ENCODE measurements around the gene UGDH. TPM values are rescaled to one million over a fixed set of nuclear protein-coding genes. Genes with fewer than 3 reads are reported as not detected.

Gene UGDH
- total and polyA plus RNA-seq, 4 experiments from 2014 or later, result 18.5 to 34.9 (median 24.0) TPM

DNA sequence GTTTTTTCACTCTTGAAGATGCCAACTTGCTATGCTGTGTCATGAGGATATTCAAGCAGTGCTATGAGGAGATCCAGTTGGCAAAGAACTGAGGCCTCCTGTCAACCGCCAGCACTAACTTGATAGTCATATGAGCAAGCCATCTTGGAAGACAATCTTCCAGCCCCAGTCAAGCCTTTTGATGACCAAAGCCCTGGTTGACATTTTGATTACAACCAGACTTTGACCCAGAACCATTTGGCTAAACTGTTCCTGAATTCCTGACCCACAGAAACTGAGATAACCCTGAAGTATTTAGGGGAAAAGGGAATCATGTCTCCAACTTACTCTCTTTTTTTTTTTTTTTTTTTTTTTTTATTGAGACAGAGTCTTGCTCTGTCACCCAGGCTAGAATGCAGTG, 32.9 kb downstream of the UGDH start:
- CTCF ChIA-PET (ENCODE audit: partially characterized antibody), result no interaction called here

DNA sequence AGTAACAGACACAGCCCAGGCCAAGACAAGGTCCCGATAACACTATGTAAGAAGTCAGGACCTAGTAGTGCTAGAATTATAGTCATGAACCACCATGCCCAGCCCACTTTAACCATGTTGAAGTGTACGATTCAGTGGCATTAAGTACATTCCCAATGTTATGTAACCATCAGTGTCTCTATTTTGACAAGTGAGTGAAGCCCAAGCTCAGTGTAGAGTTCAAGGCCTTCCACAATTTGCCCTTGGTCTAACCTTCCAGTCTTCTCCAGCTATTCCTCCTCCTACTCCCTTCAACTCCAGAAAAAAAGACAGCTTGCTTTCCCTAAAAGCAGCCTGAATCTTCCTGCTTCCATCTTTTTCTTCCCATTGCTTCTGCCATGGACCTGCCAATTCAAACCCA, 36.9 kb downstream of the UGDH start:
- Mint-ChIP-seq H3K4me3 (no peak overlapping the region), H3K27me3 (peaks cover 2% of the 10 kb centered on the region in 2 donors), H3K36me3 (no peaks in the 10 kb centered on the region), H3K27ac (no peak overlapping the region), H3K9me3 (peaks cover 0 to 2% (median 0%) of the 10 kb centered on the region in 8 donors), H3K4me1 (no peaks in the 10 kb centered on the region)
- POLR2A ChIA-PET (ENCODE audit: partially characterized antibody), result no interaction called here
- Histone ChIP-seq H3K9me3 (ENCODE audit: control insufficient read depth in 1 of 2, low read length in 2 of 2) (no peaks in the 10 kb centered on the region), H3K27me3 (ENCODE audit: insufficient read depth, low read length) (no peaks in the 10 kb centered on the region), H3K4me1 (ENCODE audit: insufficient read depth, low read length) (no peaks in the 10 kb centered on the region), H3K4me3 (ENCODE audit: low read length in 2 of 2) (no peak overlapping the region), H3K27ac (ENCODE audit: low read depth, low read length) (no peak overlapping the region), H3K36me3 (ENCODE audit: insufficient read depth, low read length) (no peaks in the 10 kb centered on the region)
- DNase-seq, result no peak
- intact Hi-C loops (cut with micrococcal nuclease), result no loop called here
- CTCF ChIA-PET (ENCODE audit: partially characterized antibody), result interaction anchor here (1.1 kb wide), 1 partner anchor 21 kb away, joined by 3 read pairs; no protein-coding TSS in a partner anchor

More for the DNA sequence above, 32.9 kb downstream of the UGDH start:
- Histone ChIP-seq H3K4me3 (ENCODE audit: low read length in 2 of 2) (no peak overlapping the region), H3K4me1 (ENCODE audit: insufficient read depth, low read length) (no peaks in the 10 kb centered on the region), H3K27ac (ENCODE audit: low read depth, low read length) (no peak overlapping the region), H3K27me3 (ENCODE audit: insufficient read depth, low read length) (no peaks in the 10 kb centered on the region), H3K9me3 (ENCODE audit: control insufficient read depth in 1 of 2, low read length in 2 of 2) (no peaks in the 10 kb centered on the region), H3K36me3 (ENCODE audit: insufficient read depth, low read length) (no peaks in the 10 kb centered on the region)
- Mint-ChIP-seq H3K4me1 (no peaks in the 10 kb centered on the region), H3K27me3 (peaks cover 0 to 2% of the 10 kb centered on the region in 2 donors), H3K27ac (no peak overlapping the region), H3K36me3 (peaks cover 3 to 8% of the 10 kb centered on the region in 2 donors), H3K4me3 (no peak overlapping the region), H3K9me3 (no peaks in the 10 kb centered on the region)
- POLR2A ChIA-PET (ENCODE audit: partially characterized antibody), result no interaction called here
- DNase-seq, result no peak
- intact Hi-C loops (cut with micrococcal nuclease), result no loop called here

DNA sequence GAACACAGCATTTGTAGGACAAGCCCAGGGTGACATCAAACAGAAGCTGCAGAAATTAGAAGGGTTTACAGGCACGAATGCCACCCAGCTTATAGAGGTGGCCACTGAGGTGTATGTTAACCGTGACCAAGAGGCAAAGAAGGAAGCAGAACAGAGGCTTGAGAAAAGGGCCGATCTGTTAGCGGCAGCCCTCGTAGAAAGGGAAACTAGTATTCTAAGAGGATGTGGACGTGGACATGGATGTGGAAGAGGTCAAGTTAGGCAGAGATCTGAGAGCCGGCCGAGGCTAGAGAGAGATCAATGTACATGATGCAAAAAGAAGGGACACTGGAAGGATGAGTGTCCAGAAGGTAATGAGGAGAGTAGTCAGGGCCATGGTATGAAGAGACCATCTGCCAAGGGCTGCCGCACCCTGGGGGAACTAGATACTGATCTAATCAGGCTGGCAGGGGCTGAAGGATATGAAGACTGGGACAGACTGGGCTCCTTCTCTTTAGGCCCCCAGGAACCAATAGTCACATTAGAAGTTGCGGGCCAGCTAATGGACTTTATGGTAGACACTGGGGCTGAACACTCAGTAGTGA, 40.9 kb downstream of the UGDH start:
- Histone ChIP-seq H3K27ac (ENCODE audit: low read depth, low read length) (no peak overlapping the region), H3K4me3 (ENCODE audit: low read length in 2 of 2) (no peak overlapping the region), H3K4me1 (ENCODE audit: insufficient read depth, low read length) (no peaks in the 10 kb centered on the region), H3K27me3 (ENCODE audit: insufficient read depth, low read length) (no peaks in the 10 kb centered on the region), H3K36me3 (ENCODE audit: insufficient read depth, low read length) (no peaks in the 10 kb centered on the region), H3K9me3 (ENCODE audit: control insufficient read depth in 1 of 2, low read length in 2 of 2) (no peaks in the 10 kb centered on the region)
- intact Hi-C loops (cut with micrococcal nuclease), result no loop called here
- Mint-ChIP-seq H3K36me3 (no peaks in the 10 kb centered on the region), H3K9me3 (peaks cover 0 to 11% (median 8%) of the 10 kb centered on the region in 8 donors), H3K4me1 (no peaks in the 10 kb centered on the region), H3K27ac (no peak overlapping the region), H3K4me3 (no peak overlapping the region), H3K27me3 (peaks cover 0 to 2% of the 10 kb centered on the region in 2 donors)
- ChIA-PET CTCF (ENCODE audit: partially characterized antibody) (no interaction called here), POLR2A (ENCODE audit: partially characterized antibody) (no interaction called here)
- no peak for DNase-seq

DNA sequence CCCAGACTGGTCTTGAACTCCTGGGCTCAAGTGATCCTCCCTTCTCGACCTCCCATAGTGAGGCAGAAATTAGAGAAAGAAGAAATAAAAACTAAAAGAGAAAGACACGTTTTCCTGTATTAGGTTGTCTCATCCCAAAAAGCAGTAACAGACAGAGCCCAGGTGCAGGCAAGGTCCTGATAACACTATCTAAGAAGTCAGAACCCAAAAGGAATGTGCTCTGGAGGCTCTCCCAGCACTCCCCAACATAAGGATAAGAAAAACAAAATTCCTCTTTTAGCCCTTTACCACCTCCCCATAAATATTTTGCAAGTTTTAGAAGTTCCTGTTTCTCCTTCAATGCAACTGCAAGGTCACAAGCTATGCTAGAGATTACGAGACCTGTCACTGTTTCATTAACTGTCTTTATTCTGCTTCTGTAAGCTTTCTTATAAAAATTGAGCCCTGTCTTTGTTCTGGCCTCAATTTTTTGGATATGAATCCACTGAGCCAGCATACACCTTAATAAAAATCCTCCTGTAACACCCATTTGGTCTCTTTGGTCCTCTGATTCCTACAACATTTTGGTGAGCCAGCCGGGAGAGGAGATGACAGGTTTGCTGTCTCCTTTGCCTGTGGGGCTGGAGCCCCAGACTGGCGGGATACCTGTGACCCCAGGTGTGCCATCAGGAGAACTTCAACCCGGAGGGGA, 42.5 kb downstream of the UGDH start:
- no peaks in the 10 kb centered on the region for H3K36me3 Mint-ChIP-seq
- no peak overlapping the region for H3K4me3 Mint-ChIP-seq
- H3K4me1 Mint-ChIP-seq, result no peaks in the 10 kb centered on the region
- peaks cover 0 to 11% (median 8%) of the 10 kb centered on the region in 8 donors for H3K9me3 Mint-ChIP-seq
- ChIA-PET CTCF (ENCODE audit: partially characterized antibody) (interaction anchor here (0.7 kb wide), 1 partner anchor 726 kb away, joined by 3 read pairs; no protein-coding TSS in a partner anchor), POLR2A (ENCODE audit: partially characterized antibody) (no interaction called here)
- Histone ChIP-seq H3K4me3 (ENCODE audit: low read length in 2 of 2) (no peak overlapping the region), H3K9me3 (ENCODE audit: control insufficient read depth in 1 of 2, low read length in 2 of 2) (no peaks in the 10 kb centered on the region), H3K4me1 (ENCODE audit: insufficient read depth, low read length) (no peaks in the 10 kb centered on the region), H3K36me3 (ENCODE audit: insufficient read depth, low read length) (no peaks in the 10 kb centered on the region), H3K27ac (ENCODE audit: low read depth, low read length) (no peak overlapping the region), H3K27me3 (ENCODE audit: insufficient read depth, low read length) (no peaks in the 10 kb centered on the region)
- intact Hi-C loops (cut with micrococcal nuclease), result no loop called here
- H3K27ac Mint-ChIP-seq, result no peak overlapping the region
- peaks cover 0 to 2% of the 10 kb centered on the region in 2 donors for H3K27me3 Mint-ChIP-seq
- no peak for DNase-seq

DNA sequence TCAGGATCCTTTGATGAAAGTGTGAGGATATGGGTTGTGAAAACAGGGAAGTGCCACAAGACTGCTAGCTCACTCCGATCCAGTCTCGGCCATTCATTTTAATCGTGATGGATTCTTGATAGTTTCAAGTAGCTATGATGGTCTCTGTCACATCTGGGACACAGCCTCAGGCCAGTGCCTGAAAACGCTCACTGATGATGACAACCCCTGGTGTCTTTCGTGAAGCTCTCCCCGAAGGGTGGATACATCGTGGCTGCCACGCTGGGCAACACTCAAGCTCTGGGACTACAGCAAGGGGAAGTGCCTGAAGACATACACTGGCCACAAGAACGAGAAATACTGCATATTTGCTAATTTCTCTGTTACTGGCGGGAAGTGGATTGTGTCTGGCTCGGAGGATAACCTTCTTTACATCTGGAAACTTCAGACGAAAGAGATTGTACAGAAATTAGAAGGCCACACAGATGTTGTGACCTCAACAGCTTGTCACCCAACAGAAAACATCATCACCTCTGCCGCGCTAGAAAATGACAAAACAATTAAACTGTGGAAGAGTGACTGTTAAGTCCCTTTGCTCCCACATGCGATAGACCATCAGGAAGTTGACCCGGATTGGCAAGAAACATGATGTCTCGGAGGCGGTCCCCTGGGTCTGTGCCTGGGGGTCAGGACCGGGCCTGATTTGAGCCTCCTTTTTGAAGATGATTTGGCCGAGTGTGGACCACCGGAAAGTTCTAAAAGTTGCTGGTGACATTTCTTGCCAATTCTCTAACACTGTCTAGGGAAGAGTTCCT, 46.1 kb downstream of the UGDH start:
- peaks cover 0 to 8% of the 10 kb centered on the region in 2 donors for H3K36me3 Mint-ChIP-seq
- Histone ChIP-seq H3K9me3 (ENCODE audit: control insufficient read depth in 1 of 2, low read length in 2 of 2) (no peaks in the 10 kb centered on the region), H3K27me3 (ENCODE audit: insufficient read depth, low read length) (no peaks in the 10 kb centered on the region), H3K4me1 (ENCODE audit: insufficient read depth, low read length) (no peaks in the 10 kb centered on the region), H3K36me3 (ENCODE audit: insufficient read depth, low read length) (no peaks in the 10 kb centered on the region), H3K4me3 (ENCODE audit: low read length in 2 of 2) (no peak overlapping the region), H3K27ac (ENCODE audit: low read depth, low read length) (no peak overlapping the region)
- no peak overlapping the region for H3K4me3 Mint-ChIP-seq
- POLR2A ChIA-PET (ENCODE audit: partially characterized antibody), result interaction anchor here (0.6 kb wide), 1 partner anchor 249 kb away, joined by 3 read pairs; no protein-coding TSS in a partner anchor
- no peaks in the 10 kb centered on the region for H3K4me1 Mint-ChIP-seq
- no peak for DNase-seq
- H3K27me3 Mint-ChIP-seq, result no peaks in the 10 kb centered on the region
- intact Hi-C loops (cut with micrococcal nuclease), result no loop called here
- no peak overlapping the region for H3K27ac Mint-ChIP-seq
- H3K9me3 Mint-ChIP-seq, result peaks cover 0 to 11% (median 8%) of the 10 kb centered on the region in 8 donors
- CTCF ChIA-PET (ENCODE audit: partially characterized antibody), result interaction anchor here (1.9 kb wide), 1 partner anchor 9 kb away, joined by 7 read pairs; no protein-coding TSS in a partner anchor

DNA sequence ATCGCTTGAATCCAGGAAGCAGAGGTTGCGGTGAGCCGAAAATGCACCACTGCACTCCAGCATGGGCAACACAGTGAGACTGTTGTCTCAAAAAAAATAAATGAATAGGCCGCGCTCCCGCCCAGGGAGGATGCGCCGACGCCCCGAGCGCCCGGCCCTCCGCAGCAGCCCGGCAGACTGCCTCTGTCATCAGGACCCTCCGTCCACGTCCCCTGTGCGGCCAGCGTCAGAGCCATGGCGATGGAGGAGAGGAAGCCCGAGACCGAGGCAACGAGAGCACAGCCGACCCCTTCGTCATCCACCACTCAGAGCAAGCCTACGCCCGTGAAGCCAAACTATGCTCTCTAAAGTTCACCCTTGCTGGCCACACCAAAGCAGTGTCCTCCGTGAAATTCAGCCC, 47.0 kb downstream of the UGDH start:
- CTCF ChIA-PET (ENCODE audit: partially characterized antibody), result interaction anchor here (2.4 kb wide), 1 partner anchor 11 kb away, joined by 9 read pairs; no protein-coding TSS in a partner anchor

More for the DNA sequence above, 47.0 kb downstream of the UGDH start:
- H3K4me1 ChIP-seq (ENCODE audit: insufficient read depth, low read length), result no peaks in the 10 kb centered on the region
- no peaks in the 10 kb centered on the region for H3K9me3 ChIP-seq (ENCODE audit: control insufficient read depth in 1 of 2, low read length in 2 of 2)
- no peaks in the 10 kb centered on the region for H3K27me3 ChIP-seq (ENCODE audit: insufficient read depth, low read length)
- peaks cover 0 to 12% of the 10 kb centered on the region in 2 donors for H3K36me3 Mint-ChIP-seq
- POLR2A ChIA-PET (ENCODE audit: partially characterized antibody), result no interaction called here
- no peaks in the 10 kb centered on the region for H3K4me1 Mint-ChIP-seq
- no peak overlapping the region for H3K4me3 Mint-ChIP-seq
- H3K27ac Mint-ChIP-seq, result no peak overlapping the region
- H3K4me3 ChIP-seq (ENCODE audit: low read length in 2 of 2), result no peak overlapping the region
- no peak overlapping the region for H3K27ac ChIP-seq (ENCODE audit: low read depth, low read length)
- intact Hi-C loops (cut with micrococcal nuclease), result no loop called here
- DNase-seq, result no peak
- H3K27me3 Mint-ChIP-seq, result no peaks in the 10 kb centered on the region
- peaks cover 0 to 9% (median 7%) of the 10 kb centered on the region in 8 donors for H3K9me3 Mint-ChIP-seq
- H3K36me3 ChIP-seq (ENCODE audit: insufficient read depth, low read length), result no peaks in the 10 kb centered on the region
